ENCODE data around the gene ITGA3. TPM values are rescaled to one million over a fixed set of nuclear protein-coding genes. Genes with fewer than 3 reads are reported as not detected.

The ITGA3 gene
- total and polyA plus RNA-seq, 2 of the 13 experiments (the other 11 are each of a cell fraction or from before 2014, with no cell fraction given) = 0.48 to 0.69 TPM

GRCh38 chr17:50056217-50056960 is 479 bp downstream of the ITGA3 start (continued):
- no peak for TF ChIP-seq IKZF1 (IDR thresholded peaks at IDR 0.05)
- no peak for TF ChIP-seq ZNF292 (CRISPR knock-in tag; IDR thresholded peaks at IDR 0.05; ENCODE audit: borderline replicate concordance, low read depth)
- TF ChIP-seq GABPA (IDR thresholded peaks at IDR 0.05; ENCODE audit: low read depth, low read length) = no peak
- TF ChIP-seq GABPA (CRISPR knock-in tag; IDR thresholded peaks at IDR 0.05; ENCODE audit: low read depth) = no peak
- TF ChIP-seq REXO4 (CRISPR knock-in tag; IDR thresholded peaks at IDR 0.05; ENCODE audit: borderline replicate concordance) = no peak
- TF ChIP-seq CTCF (CRISPR knock-in tag; IDR thresholded peaks at IDR 0.05) = peak; percentile 61
- no peak for TF ChIP-seq ZNF766 (CRISPR knock-in tag; IDR thresholded peaks at IDR 0.05; ENCODE audit: borderline replicate concordance)
- no peak; the same call in 1 of the 2 replicates for TF ChIP-seq ZNF558 (CRISPR knock-in tag; IDR thresholded peaks at IDR 0.05; ENCODE audit: borderline replicate concordance)
- no peak for TF ChIP-seq ZBTB33 (CRISPR knock-in tag; IDR thresholded peaks at IDR 0.05)
- TF ChIP-seq ZNF383 (CRISPR knock-in tag; IDR thresholded peaks at IDR 0.05; ENCODE audit: borderline replicate concordance) = 0 out of 2 replicates have a peak, but pooled peaks have one; percentile 59
- 0 out of 2 replicates have a peak, but pooled peaks have one; percentile 31 for TF ChIP-seq ATF3 (CRISPR knock-in tag; IDR thresholded peaks at IDR 0.05)
- no peak for TF ChIP-seq SAFB2 (CRISPR knock-in tag; IDR thresholded peaks at IDR 0.05; ENCODE audit: borderline replicate concordance, low read depth)
- TF ChIP-seq FOXC1 (CRISPR knock-in tag; IDR thresholded peaks at IDR 0.05; ENCODE audit: borderline replicate concordance) = peak; percentile 55
- TF ChIP-seq MXD3 (CRISPR knock-in tag; IDR thresholded peaks at IDR 0.05) = peak; percentile 53; the same call in 1 of the 2 replicates
- peak; percentile 68; the same call in 1 of the 2 replicates for TF ChIP-seq KDM5B (CRISPR knock-in tag; IDR thresholded peaks at IDR 0.05; ENCODE audit: borderline replicate concordance)
- no peak for TF ChIP-seq ZNF180 (CRISPR knock-in tag; IDR thresholded peaks at IDR 0.05; ENCODE audit: borderline replicate concordance, low read depth)
- no peak for TF ChIP-seq ETV5 (CRISPR knock-in tag; IDR thresholded peaks at IDR 0.05; ENCODE audit: borderline replicate concordance)
- no peak for TF ChIP-seq ZNF337 (CRISPR knock-in tag; IDR thresholded peaks at IDR 0.05; ENCODE audit: borderline replicate concordance, low read depth)
- TF ChIP-seq HNF1A (IDR thresholded peaks at IDR 0.05; ENCODE audit: low read depth) = no peak
- TF ChIP-seq HNF1A (CRISPR knock-in tag; IDR thresholded peaks at IDR 0.05; ENCODE audit: borderline replicate concordance) = 0 out of 2 replicates have a peak, but pooled peaks have one; percentile 52
